Hepatocyte (in vitro differentiated cells): ENCODE results near the gene PKNOX2. TPM values are rescaled to one million over a fixed set of nuclear protein-coding genes. Genes with fewer than 3 reads are reported as not detected.

Experiments used
- DNase-seq: peaks from one replicate; pipeline ENCODE4 v3.0.0-alpha.2; 2016; ENCODE audit warnings: low spot score
- H2AFZ ChIP-seq: fragments of 200-600 bp; sonication (generic); 2 replicates; pipeline ENCODE4 v1.6.0; 2016; ENCODE audit warnings: antibody characterized with exemption, mild to moderate bottlenecking
- H3K27ac ChIP-seq: fragments of 200-600 bp; sonication (generic); 2 replicates; pipeline ENCODE4 v1.5.1; 2016; ENCODE audit warnings: mild to moderate bottlenecking
- H3K27me3 ChIP-seq: fragments of 200-600 bp; sonication (generic); 2 replicates; pipeline ENCODE4 v1.6.1; 2016
- H3K36me3 ChIP-seq: fragments of 200-600 bp; sonication (generic); replicated peaks from 2 replicates; pipeline ENCODE4 v1.5.1; 2016; ENCODE audit warnings: low read depth; ENCODE audit not compliant: insufficient read depth
- H3K4me1 ChIP-seq: fragments of 200-600 bp; sonication (generic); 2 replicates; pipeline ENCODE4 v1.5.1; 2016; ENCODE audit warnings: mild to moderate bottlenecking, moderate library complexity; ENCODE audit not compliant: insufficient read depth
- H3K4me2 ChIP-seq: fragments of 200-600 bp; sonication (generic); 2 replicates; pipeline ENCODE4 v1.6.0; 2016
- H3K4me3 ChIP-seq: fragments of 200-600 bp; sonication (generic); 2 replicates; pipeline ENCODE4 v1.5.1; 2016; ENCODE audit warnings: mild to moderate bottlenecking
- H3K79me2 ChIP-seq: fragments of 200-600 bp; sonication (generic); 2 replicates; pipeline ENCODE4 v1.6.0; 2017; ENCODE audit warnings: mild to moderate bottlenecking
- H3K9me2 ChIP-seq: fragments of 200-600 bp; sonication (generic); replicated peaks from 2 replicates; pipeline ENCODE4 v1.6.0; 2017; ENCODE audit warnings: mild to moderate bottlenecking; ENCODE audit not compliant: insufficient read depth
- H3K9me3 ChIP-seq: fragments of 200-600 bp; sonication (generic); 2 replicates; pipeline ENCODE4 v1.5.1; 2016; ENCODE audit warnings: low read depth, mild to moderate bottlenecking
- H4K20me1 ChIP-seq: fragments of 200-600 bp; sonication (generic); 2 replicates; pipeline ENCODE4 v1.6.0; 2016; ENCODE audit warnings: mild to moderate bottlenecking; ENCODE audit not compliant: insufficient read depth, poor library complexity, severe bottlenecking
- EZH2 ChIP-seq: fragments of 200-600 bp; sonication (generic); IDR thresholded peaks from 2 replicates; pipeline ENCODE4 v1.6.1; 2016; ENCODE audit warnings: antibody characterized with exemption, mild to moderate bottlenecking, borderline replicate concordance
- EZH2phosphoT487 ChIP-seq: fragments of 200-600 bp; sonication (generic); IDR thresholded peaks from one replicate; pipeline ENCODE4 v1.6.1; 2018; ENCODE audit warnings: antibody characterized with exemption, mild to moderate bottlenecking, low read depth, moderate library complexity; ENCODE audit not compliant: unreplicated experiment, severe bottlenecking
- WGBS: methylation state at CpG from one replicate; pipeline ENCODE4 v1.1.6; 2016; ENCODE audit warnings: low lambda C conversion rate; ENCODE audit errors: missing lambda C conversion rate; 5-methylcytosine and 5-hydroxymethylcytosine counted together
- polyA plus RNA-seq: library from polyadenylated mRNA; unstranded; fragments of >200 nt; fragmentation: Nextera tagmentation; extraction: Ambion mirVana; gene quantifications from 2 replicates; pipeline ENCODE4 v1.2.1, GENCODE V29; 2016
- total RNA-seq: library from RNA; depleted of rRNA; stranded (reverse); fragments of >200 nt; gene quantifications from 2 replicates; pipeline ENCODE4 v1.2.3, GENCODE V29; 2014
- TF ChIP-seq, protein P1 (sequence below): fragments of 200-600 bp; sonication (generic); IDR thresholded peaks from 2 replicates; pipeline ENCODE4 v1.5.1; 2016; ENCODE audit warnings: antibody characterized with exemption, mild to moderate bottlenecking; ENCODE audit not compliant: poor library complexity

Gene PKNOX2
- total and polyA plus RNA-seq, 2 experiments from 2014 or later, result 3.0 to 3.1 TPM

DNA sequence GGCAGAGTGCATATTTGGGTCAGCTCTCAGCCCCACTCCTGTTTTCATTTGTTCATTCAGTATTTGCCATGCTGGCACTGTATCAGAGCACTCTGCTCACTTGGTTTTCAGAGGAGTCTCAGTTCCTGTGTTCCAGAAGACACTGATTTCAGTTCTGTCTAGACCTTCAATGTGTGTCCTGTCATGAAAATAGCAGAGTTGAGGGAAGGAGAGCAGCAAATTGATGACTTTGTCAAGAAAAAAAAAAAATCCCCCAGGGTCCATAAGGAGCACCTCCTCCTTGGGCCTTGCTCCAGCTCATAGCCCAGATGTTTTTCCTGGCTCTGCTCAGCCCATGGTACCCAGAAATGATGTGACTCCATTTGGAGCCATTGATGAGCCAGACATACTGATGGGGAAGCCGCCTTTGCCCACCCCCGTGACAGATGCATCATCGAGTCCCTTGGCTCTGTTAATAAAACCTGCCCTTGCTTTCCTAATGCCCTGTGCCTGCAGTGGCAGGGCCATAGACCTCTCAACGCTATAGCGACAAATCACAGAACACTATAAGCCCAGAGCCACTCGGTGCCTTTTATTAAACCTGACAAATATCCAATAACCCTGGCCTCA is 107.0 kb downstream of the PKNOX2 start:
- TF ChIP-seq EZH2phosphoT487, result no peak
- TF ChIP-seq, protein P1, sequence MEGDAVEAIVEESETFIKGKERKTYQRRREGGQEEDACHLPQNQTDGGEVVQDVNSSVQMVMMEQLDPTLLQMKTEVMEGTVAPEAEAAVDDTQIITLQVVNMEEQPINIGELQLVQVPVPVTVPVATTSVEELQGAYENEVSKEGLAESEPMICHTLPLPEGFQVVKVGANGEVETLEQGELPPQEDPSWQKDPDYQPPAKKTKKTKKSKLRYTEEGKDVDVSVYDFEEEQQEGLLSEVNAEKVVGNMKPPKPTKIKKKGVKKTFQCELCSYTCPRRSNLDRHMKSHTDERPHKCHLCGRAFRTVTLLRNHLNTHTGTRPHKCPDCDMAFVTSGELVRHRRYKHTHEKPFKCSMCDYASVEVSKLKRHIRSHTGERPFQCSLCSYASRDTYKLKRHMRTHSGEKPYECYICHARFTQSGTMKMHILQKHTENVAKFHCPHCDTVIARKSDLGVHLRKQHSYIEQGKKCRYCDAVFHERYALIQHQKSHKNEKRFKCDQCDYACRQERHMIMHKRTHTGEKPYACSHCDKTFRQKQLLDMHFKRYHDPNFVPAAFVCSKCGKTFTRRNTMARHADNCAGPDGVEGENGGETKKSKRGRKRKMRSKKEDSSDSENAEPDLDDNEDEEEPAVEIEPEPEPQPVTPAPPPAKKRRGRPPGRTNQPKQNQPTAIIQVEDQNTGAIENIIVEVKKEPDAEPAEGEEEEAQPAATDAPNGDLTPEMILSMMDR, result no peak
- TF ChIP-seq EZH2, result no peak
- Histone ChIP-seq H4K20me1 (no peaks in the 10 kb centered on the region), H3K36me3 (no peaks in the 10 kb centered on the region), H3K9me3 (no peaks in the 10 kb centered on the region), H3K4me3 (no peak overlapping the region), H3K27me3 (no peaks in the 10 kb centered on the region), H3K9me2 (no peaks in the 10 kb centered on the region), H3K4me2 (no peak overlapping the region), H2AFZ (no peak overlapping the region), H3K79me2 (no peaks in the 10 kb centered on the region), H3K4me1 (peaks cover 5% of the 10 kb centered on the region), H3K27ac (no peak overlapping the region)
- 87% methylated on average over 6 of the region's 6 CpGs for WGBS
- DNase-seq, result no peak

DNA sequence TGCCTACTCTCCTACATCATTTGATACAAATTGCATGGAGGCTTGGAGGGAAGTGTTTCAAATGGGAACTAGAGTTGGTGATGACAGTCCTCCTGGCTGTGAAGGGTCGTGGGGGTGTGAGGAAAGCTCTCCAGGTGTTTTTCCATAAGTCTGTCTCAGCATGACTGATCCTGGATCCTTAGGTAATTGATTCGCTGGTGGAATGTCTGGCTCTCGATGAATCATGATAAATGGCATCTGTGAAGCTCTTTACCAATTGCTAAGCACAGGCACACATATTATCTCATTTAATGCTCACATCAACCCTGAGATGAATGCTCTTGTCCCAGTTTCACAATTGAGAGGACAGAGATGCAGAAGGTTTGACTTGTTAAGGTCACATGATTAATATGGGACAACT is 107.5 kb downstream of the PKNOX2 start:
- H3K4me2 ChIP-seq, result no peak overlapping the region
- H3K4me1 ChIP-seq, result peaks cover 5% of the 10 kb centered on the region
- 91% methylated on average over 3 of the region's 3 CpGs for WGBS

DNA sequence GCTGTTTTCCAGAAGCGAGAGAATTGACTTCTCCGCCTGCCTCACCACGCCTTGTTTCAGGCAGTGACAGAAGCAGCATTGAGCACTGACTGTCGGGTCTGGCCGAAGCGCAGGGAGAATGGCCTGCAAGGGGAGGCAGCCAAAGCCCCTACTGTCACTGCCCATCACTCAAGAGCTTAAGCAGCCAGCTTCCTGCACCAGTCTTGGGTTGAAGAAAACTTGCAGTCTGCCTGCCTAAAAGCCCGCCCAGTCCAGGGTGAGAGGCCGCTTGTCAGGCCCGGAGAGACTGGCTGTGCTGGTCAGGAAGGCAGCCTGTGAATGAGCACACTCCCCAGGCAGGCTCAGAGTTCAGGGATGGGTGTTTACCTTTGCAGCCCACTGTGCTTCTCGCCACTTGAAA is 108.3 kb downstream of the PKNOX2 start:
- Histone ChIP-seq H4K20me1 (no peaks in the 10 kb centered on the region), H2AFZ (no peak overlapping the region), H3K36me3 (no peaks in the 10 kb centered on the region), H3K9me2 (no peaks in the 10 kb centered on the region), H3K27ac (no peak overlapping the region), H3K9me3 (no peaks in the 10 kb centered on the region), H3K27me3 (no peaks in the 10 kb centered on the region), H3K4me3 (no peak overlapping the region), H3K4me1 (peaks cover 5% of the 10 kb centered on the region), H3K4me2 (no peak overlapping the region), H3K79me2 (no peaks in the 10 kb centered on the region)
- no peak for DNase-seq
- TF ChIP-seq EZH2phosphoT487 (no peak), EZH2 (no peak)
- TF ChIP-seq, protein P1, result no peak
- 53% methylated on average over 10 of the region's 10 CpGs for WGBS

More for the DNA sequence above, 107.5 kb downstream of the PKNOX2 start:
- Histone ChIP-seq H2AFZ (no peak overlapping the region), H3K27ac (no peak overlapping the region), H3K4me3 (no peak overlapping the region), H4K20me1 (no peaks in the 10 kb centered on the region), H3K36me3 (no peaks in the 10 kb centered on the region), H3K79me2 (no peaks in the 10 kb centered on the region), H3K9me2 (no peaks in the 10 kb centered on the region), H3K9me3 (no peaks in the 10 kb centered on the region), H3K27me3 (no peaks in the 10 kb centered on the region)
- TF ChIP-seq EZH2phosphoT487, result no peak
- TF ChIP-seq, protein P1, result no peak
- no peak for TF ChIP-seq EZH2
- no peak for DNase-seq
